Hippocampal formation (tissue), 2 donors: ENCODE data around the gene DOK3.

Experiments used
- DNase-seq, 2 donors: peaks; one replicate each; lab custom pipeline; 2025; lab: John Stamatoyannopoulos, UW

Gene DOK3

DNA sequence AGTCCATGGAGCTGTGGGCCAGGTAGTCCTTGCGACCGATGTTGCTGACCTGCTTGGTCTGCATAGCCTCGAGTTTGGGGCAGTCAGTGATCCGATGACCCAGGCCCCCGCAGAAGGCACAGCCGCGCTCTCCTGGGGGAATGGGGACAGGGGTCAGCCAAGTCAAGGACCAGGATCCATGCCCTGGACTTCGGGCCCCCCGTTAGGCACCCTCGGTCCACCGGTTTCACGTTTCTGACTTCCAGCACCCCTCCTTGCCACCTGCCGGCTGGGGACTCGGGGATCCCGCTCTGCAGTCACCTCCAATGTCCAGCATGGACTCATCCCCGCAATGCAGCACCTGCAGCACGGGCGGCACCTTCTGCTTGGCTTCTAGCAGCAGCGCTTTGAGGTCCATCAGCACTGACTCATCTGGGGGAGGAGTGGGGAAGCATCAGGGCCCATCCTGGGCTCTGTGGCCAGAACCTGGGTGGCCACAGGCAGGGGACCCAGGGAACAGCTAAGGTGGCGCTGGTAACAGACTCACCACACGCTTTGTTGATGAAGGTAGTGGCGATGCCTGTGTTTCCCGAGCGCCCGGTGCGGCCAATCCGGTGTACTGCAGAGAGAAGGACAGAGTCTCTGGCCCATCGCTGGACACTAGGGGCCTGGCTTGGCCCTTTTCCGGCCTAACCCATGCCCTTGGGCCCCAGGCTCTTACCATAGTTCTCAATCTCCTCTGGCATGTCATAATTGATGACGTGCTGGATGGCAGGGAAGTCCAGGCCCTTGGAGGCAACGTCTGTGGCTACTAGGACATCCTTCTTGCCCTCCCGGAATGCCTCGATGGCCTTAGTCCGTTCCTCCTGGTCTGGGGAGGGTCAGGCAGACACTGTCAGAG lies 2.4 kb upstream of the DOK3 start:
- DNase-seq: no peak

DNA sequence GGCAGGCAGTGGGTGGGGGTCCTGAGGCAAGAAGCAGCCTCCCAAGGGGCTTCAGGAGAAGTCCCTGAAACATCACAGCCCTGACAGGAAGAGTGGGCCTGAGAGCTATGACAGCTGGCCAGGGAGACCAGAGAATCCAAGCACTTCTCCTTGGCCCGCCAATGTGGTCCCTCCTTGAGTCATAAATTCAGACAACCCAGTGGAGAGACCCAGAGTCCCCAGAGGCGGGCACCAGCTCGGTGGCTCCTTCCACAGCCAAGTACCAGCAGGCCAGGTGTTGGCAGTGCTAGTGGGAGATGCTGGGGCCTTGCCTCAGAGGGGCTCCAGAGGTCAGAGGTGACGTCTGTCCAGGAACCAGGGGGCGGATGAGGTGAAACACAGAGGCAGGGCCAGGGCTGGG lies 1.6 kb upstream of the DOK3 start:
- no peak for DNase-seq

GRCh38 chr5:177510567-177511053 lies 984 bp upstream of the DOK3 start:
- no peak for DNase-seq

DNA sequence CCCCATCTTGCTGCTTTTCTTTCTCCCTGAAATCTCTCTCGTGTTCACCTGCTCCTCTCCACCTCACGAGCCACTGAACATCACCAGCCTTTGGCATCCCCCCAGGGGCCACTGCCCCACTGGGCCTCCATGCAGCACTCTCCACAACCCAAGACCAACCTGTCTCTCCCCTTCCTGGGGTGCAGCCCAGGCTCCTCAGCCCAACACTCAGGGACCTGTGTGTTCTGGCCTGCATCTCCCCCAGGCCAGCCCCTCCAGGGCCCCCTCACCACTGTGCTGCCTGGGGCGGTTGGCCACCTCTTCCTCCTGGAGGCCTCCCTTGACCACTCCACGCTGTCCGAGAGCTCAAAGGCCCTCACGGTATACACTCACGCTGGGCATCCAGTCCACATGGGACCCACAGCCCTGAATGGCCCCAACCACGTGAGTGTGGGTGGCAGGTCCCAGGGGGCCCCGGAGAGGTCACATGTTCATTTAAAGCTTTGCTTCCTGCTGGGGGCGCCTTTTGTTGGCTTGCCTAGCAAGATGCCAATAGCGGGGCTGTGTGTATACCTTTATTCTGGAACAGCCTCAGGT lies 453 bp upstream of the DOK3 start:
- no peak for DNase-seq

- no peak for DNase-seq
Measured at GRCh38 chr5:177508837-177509236, 789 bp downstream of the DOK3 start.

- no peak for DNase-seq
Measured at GRCh38 chr5:177508221-177508611, 1.4 kb downstream of the DOK3 start.

- DNase-seq: no peak
Measured at GRCh38 chr5:177507596-177508220, 1.9 kb downstream of the DOK3 start.

DNA sequence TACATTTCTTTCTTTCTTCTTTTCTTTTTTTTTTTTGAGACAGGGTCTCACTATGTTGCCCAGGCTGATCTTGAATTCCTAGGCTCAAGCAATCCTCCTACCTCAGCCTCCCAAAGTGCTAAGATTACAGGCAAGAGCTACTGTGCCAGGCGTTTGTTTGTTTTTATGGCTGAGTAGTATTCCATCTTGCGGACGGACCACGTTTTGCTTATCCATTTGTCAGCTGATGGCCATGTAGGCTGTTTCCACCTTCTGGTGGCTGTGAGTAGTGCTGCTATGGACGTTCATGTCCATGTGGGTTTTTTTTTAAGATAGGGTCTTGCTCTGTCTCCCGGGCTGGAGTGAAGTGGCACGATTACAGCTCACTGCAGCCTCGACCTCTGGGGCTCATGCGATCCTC lies 2.5 kb downstream of the DOK3 start:
- DNase-seq: no peak

DNA sequence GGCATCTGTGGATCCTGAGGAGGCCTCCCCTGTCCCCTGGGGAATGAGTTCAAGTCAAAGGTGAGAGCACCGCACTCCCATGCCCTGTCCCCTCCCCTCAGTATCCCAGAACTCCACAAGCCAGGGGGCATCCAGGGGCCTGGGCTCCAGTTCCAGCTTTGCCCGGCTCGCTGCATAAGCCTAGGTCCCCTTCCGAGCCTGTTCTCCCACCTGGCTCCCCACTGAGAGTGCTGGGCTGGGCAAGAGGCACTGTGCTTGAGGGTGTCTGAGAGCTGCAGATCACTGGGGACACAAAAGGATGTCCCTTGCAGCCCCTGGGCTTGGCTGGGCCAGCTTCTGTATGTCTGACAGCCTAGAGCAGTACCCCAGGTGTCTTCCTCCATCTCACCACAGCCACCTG lies 4.6 kb downstream of the DOK3 start:
- no peak for DNase-seq

DNA sequence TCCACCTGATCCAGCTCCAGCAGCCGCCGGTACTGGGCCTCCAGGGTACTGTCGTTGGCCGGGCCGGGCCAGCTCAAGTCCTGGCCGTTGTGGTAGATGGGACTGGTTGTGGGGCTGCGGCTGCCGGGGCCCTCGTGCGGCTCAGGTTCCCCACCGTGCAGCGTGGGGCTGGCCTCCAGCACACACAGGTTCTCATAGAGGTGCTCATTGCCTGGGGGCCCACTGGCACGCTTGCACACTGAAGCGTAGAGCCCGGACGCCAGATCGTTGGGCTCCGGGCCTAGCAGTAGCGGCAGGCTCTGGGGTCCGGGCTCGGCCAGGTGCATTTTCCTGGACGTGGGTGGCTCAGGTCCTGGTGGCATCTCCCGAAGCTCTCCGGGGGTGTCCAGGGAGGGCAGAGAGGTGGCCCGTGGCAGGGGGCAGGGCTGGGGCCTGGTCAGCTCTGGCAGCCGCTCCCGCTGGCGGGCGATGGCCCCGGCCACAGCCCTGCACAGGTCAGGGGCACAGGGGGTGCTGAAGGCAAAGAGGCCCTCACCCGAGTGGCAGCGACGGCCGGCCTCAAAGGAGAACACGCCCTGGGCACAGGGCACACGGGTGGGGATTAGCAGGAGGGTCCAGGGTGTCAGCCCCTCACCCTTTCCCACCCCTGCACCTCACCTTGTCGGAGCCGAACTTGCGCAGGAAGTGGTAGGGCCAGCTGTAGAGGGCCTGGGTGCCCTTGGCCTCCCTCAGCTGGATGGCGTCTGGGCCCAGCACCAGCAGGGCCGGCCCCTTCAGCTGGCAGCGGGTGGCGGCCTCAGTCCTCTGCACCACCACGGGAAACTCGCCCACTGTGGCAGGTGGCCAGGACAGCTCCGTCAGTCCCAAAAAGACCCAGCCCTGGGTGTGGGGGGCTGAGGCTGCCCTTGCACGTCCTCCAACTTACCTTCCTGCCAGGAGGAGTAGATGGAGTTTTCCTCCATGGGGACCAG lies 5.3 kb downstream of the DOK3 start:
- no peak for DNase-seq

- DNase-seq: no peak
Measured at GRCh38 chr5:177503351-177504085, 6.1 kb downstream of the DOK3 start.

DNA sequence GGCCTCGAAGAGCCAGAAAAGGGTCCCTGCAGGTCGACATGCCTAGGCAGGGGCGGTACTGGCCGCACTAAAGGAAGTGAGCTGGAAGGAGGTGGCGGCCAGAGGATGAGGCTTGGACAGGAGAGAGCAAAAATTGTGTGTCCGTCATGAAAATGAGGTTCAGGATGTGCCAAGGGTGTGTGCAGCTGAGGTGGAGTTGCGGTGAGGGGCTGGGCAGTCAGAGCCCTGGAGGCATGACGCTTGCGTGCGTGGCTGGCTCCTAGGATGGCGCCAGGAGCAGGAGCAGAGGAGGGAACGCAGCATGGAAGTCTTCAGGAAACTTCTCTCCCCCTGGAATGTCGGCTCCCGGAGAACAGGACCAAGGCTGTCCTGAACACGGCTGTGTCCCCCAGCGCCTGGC lies 6.7 kb downstream of the DOK3 start:
- no peak for DNase-seq

GRCh38 chr5:177501874-177502678 lies 7.5 kb downstream of the DOK3 start:
- no peak for DNase-seq

GRCh38 chr5:177500685-177501522 lies 8.7 kb downstream of the DOK3 start:
- peak; percentile 78 for DNase-seq

DNA sequence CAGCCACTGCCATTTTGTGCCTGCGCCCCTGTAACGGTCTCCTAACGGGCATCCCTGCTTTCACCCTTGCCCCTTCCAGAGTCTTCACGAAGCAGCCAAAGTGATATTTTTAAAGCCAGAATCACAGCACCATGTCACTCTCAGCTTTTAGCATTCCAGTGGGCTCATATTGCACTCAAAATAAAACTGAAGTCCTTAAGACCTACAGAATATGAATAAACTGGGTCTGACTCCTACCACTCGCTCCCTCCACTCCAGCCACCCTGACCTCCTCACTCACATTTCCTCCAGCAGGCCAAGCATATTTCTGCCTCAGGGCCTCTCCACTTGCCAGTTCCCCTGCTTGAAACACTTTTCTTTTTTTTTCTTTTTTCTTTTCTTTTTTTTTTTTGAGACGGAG lies 9.8 kb downstream of the DOK3 start:
- no peak for DNase-seq

DNA sequence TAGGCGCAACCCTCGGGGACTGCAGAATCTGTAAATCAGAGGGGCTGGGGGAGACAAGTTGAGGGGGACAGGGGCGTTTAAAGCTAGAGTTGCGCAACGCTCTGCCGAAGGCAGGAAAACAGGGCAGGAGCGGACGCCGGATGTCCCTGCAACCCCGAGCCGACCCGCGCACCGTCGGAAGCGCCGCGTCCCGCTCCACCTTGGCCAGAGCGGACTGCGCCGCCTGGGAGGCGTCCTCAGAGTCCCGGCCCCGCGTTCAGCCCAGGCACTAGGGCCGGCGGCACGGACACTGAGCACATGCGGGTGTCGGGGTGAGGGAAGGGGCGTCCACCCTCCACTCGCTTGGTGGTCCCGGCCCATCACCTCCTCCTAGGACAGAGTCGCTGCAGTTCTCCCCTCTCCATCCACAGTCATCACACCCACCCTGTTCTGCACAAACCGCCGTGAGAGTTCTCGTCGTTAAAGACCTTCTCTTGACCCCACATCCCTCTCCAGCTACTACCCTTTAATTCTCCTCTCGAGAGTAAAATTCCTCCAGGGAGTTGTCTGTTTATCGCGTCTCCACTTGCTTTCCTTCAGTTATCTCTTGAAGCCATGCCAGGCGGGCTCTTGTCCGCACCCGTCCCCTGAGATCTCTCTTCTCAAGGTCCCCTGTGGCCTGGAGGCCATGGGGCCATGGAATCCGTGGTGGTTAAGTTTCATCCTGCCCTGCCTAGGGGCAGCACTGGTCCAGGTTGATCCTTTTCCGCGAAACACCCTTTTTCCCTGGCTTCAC lies 11.4 kb downstream of the DOK3 start:
- DNase-seq: no peak

GRCh38 chr5:177497292-177498012 lies 12.2 kb downstream of the DOK3 start, which contains the start of gene PDLIM7:
PDLIM7 (minus strand) TSS chr5:177497604; CDS start chr5:177496512, 1,092 bp downstream.
- peak; percentile 74 to 80 for DNase-seq
